HUES64 (cell line): ENCODE data around the gene PSME1. TPM values are rescaled to one million over a fixed set of nuclear protein-coding genes. Genes with fewer than 3 reads are reported as not detected.

Experiments used
- H3K27ac ChIP-seq: 2 replicates; pipeline ENCODE4 v1.7.0; 2013; ENCODE audit warnings: low read depth, low read length, inconsistent platforms
- H3K27me3 ChIP-seq: 2 replicates; pipeline ENCODE4 v1.6.1; 2013; ENCODE audit warnings: mild to moderate bottlenecking, low read length; ENCODE audit not compliant: insufficient read depth
- H3K36me3 ChIP-seq: 2 replicates; pipeline ENCODE4 v1.6.1; 2013; ENCODE audit warnings: mild to moderate bottlenecking, low read length; ENCODE audit not compliant: insufficient read depth
- H3K4me1 ChIP-seq: 2 replicates; pipeline ENCODE4 v1.6.1; 2013; ENCODE audit warnings: mild to moderate bottlenecking, low read length, moderate library complexity; ENCODE audit not compliant: insufficient read depth
- H3K4me3 ChIP-seq: 2 replicates; pipeline ENCODE4 v1.5.1; 2013; ENCODE audit warnings: mild to moderate bottlenecking, low read length, moderate library complexity
- H3K9ac ChIP-seq: 2 replicates; pipeline ENCODE4 v1.6.1; 2013; ENCODE audit warnings: mild to moderate bottlenecking, low read depth, low read length
- H3K9me3 ChIP-seq: 2 replicates; pipeline ENCODE4 v1.6.1; 2013; ENCODE audit warnings: low read depth, low read length; ENCODE audit not compliant: insufficient read depth
- WGBS: fragments of 150-250, 120-280 bp; methylation state at CpG from one replicate; pipeline ENCODE4 v1.1.7; 2013; ENCODE audit warnings: missing lambda C conversion rate; 5-methylcytosine and 5-hydroxymethylcytosine counted together
- polyA plus RNA-seq, 2 experiments: library from polyadenylated mRNA; stranded (reverse); fragments of 50-300 nt; gene quantifications; one replicate each; pipeline ENCODE4 v1.2.3, GENCODE V29; 2013

The PSME1 gene
- polyA plus RNA-seq (2013, experiment 1 of 2) = 55.7 TPM
- polyA plus RNA-seq (2013, experiment 2 of 2) = 71.7 TPM

GRCh38 chr14:24135834-24136683, at the start of gene PSME1:
PSME1 (plus strand) TSS chr14:24136194; CDS start chr14:24136263, 69 bp downstream.
- Histone ChIP-seq H3K9me3 (no peaks in the 10 kb centered on the region), H3K36me3 (peaks cover 28% of the 10 kb centered on the region), H3K27ac (no peak within 1 kb of the TSS), H3K4me1 (no peaks in the 10 kb centered on the region), H3K27me3 (0 out of 2 replicates have a peak, but pooled peaks cover 4% of the 10 kb centered on the region), H3K4me3 (peak within 1 kb of the TSS; percentile 90), H3K9ac (peak within 1 kb of the TSS; percentile 73)
- 1% methylated on average over 75 of the region's 75 CpGs for WGBS

DNA sequence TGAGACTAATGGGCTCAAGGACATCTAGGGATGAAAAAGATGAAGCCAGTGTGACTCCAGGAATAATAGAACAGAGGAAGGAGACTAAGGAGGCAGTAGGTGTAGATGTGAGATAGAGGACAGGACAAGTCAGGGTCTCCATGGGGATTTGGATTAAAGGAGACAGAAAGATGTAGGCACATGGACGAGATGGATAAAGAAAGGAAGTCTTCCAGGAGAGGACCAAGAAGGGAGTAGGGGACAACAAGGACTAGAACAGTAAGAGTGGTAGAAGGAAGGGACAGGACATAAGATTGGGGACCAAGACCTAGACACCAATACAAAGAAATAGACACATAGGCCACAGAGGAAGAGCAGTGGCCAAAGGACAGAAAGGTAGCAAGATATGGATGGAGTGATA, 49.0 kb upstream of the PSME1 start:
- no peaks in the 10 kb centered on the region for H3K36me3 ChIP-seq
- WGBS = 84% methylated on average over 1 of the region's 1 CpG
- H3K9me3 ChIP-seq = no peaks in the 10 kb centered on the region
- H3K4me3 ChIP-seq = no peak overlapping the region
- no peak overlapping the region for H3K27ac ChIP-seq
- no peak overlapping the region for H3K9ac ChIP-seq
- H3K27me3 ChIP-seq = peaks cover 24% of the 10 kb centered on the region
- 0 out of 2 replicates have a peak, but pooled peaks cover 1% of the 10 kb centered on the region for H3K4me1 ChIP-seq

DNA sequence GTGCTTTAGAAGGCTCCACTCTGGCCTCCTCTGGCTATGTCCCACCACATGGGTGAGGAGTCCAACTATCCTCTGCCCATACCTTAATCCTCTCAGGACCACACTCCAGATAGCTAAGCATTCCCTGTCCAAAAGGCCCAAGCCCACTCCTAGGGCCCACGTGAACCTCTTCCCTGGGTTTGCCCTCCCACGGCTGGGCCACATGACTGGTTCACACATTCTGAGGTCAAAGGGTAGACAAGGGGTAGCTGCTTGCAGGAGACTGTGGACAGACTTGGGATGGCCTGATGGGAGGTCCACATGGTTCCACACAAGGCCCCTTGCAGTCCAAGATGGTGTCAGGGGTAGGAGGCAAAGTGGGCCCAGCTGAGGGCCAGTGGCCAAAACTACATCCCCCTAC, 47.9 kb upstream of the PSME1 start:
- Histone ChIP-seq H3K4me3 (no peak overlapping the region), H3K9ac (no peak overlapping the region), H3K9me3 (no peaks in the 10 kb centered on the region), H3K4me1 (no peaks in the 10 kb centered on the region), H3K27me3 (peaks cover 18% of the 10 kb centered on the region), H3K36me3 (no peaks in the 10 kb centered on the region), H3K27ac (no peak overlapping the region)
- WGBS = 84% methylated on average over 2 of the region's 2 CpGs

DNA sequence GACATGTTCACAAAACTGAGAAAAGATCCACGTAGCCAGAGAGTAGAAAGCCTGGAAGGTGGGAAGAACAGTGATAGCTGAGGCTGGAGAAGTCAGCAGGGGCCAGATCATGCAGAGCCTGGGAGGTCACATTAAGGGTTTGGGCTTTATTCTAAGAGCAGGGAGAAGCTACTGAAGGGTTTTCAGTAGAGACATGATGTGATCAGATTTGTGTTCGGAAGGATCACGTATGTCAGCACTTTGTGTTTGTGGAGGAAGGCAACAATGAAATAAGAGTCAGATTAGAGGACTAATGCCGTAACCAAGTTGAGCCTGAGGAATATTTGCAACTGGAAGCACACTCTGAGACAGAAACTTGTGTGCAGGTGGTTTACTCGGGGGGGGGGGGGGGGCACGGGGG, 46.1 kb upstream of the PSME1 start:
- H3K27me3 ChIP-seq = peaks cover 6% of the 10 kb centered on the region
- peaks cover 5% of the 10 kb centered on the region for H3K4me1 ChIP-seq
- H3K27ac ChIP-seq = no peak overlapping the region
- no peaks in the 10 kb centered on the region for H3K36me3 ChIP-seq
- H3K9me3 ChIP-seq = no peaks in the 10 kb centered on the region
- no peak overlapping the region for H3K9ac ChIP-seq
- 90% methylated on average over 5 of the region's 6 CpGs for WGBS
- H3K4me3 ChIP-seq = no peak overlapping the region

DNA sequence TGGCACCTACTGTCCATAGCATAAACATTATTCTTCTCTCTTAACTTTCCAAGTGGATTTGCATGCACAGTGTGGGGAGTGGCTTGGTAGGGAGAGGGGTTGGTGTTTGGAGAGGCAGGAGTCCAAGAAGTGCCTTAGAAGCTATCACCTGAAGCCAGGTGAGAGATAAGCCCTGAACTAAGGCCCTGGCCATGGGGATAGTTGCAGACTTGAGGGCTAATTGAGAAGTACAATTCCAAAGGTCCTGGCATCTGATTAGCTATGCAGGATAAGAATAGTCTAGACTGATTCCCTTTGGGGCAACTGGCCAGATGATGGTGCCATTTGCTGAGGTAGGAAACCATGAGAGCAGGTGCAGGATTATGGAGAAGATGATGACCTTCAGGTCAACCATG, 43.9 kb upstream of the PSME1 start:
- H3K27me3 ChIP-seq = peaks cover 6% of the 10 kb centered on the region
- no peak overlapping the region for H3K9ac ChIP-seq
- H3K4me1 ChIP-seq = peaks cover 14% of the 10 kb centered on the region
- no peaks in the 10 kb centered on the region for H3K9me3 ChIP-seq
- no peak overlapping the region for H3K4me3 ChIP-seq
- no peaks in the 10 kb centered on the region for H3K36me3 ChIP-seq
- H3K27ac ChIP-seq = no peak overlapping the region

DNA sequence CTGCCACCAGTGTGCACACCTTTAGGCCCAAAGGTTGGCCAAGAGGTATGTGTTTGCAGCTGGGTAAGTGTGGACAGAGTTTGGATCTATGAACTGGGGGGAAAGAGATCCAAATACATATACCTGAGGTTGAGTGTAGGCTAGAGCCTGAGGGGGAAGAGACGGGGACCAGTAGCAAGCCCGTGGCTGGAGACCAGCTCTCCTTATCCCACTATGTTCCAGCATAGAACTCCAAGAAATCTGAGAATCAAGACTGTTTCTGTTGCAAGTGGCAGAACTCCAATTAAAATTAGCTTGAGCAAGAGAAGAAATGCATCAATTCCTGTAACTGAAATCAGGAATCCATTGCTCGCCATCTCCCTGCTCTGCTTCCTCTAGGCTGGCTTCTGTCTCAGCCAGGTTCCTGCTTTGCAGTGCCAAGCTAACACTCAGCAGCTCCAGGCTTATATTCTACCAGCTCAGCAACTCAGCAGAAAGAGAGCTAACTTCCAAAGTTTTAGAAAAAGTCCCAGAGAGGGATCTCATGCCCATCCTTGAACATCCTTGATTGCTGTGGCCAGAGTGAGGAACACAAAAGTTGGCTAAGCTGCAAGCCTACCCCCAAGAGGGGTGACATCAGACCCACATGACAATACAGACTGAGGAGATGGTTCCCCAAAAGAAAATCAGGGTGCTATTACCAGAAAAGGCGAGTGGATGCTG, 43.3 kb upstream of the PSME1 start:
- 95% methylated on average over 3 of the region's 4 CpGs for WGBS
- H3K27ac ChIP-seq = no peak overlapping the region
- H3K36me3 ChIP-seq = no peaks in the 10 kb centered on the region

DNA sequence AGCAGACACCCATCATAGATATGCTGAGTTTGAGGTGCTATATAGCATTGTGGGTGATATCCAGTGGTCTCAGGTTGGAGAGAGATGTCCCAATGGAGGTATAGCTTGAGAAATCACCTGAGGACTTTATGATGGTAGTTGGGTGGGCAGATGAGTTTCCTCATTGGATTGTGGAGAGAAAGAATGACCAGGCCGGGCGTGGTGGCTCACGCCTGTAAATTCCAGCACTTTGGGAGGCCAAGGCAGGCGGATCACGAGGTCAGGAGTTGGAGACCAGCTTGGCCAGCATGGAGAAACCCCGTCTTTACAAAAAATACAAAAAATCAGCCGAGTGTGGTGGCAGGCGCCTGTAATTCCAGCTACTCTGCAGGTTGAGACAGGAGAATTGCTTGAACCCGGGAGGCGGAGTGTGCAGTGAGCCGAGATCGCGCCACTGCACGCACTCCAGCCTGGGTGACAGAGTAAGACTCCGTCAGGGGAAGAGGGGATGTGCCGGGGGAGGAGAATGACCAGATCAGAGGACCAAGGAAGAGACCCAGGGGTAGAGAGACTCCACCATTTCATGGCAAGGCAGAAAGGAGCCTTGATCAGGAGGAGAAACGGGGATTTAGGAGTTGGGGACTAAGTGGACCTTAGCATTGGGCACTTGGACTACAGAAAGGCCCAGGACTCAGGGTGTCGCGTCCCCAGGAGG, 42.6 kb upstream of the PSME1 start:
- peaks cover 6% of the 10 kb centered on the region for H3K36me3 ChIP-seq
- 83% methylated on average over 19 of the region's 19 CpGs for WGBS
- peak overlapping the region; percentile 24 for H3K4me3 ChIP-seq
- peak overlapping the region; percentile 52 for H3K9ac ChIP-seq
- peak overlapping the region; percentile 77; the same call in 1 of the 2 replicates for H3K27ac ChIP-seq
- H3K9me3 ChIP-seq = no peaks in the 10 kb centered on the region
- peaks cover 6% of the 10 kb centered on the region for H3K27me3 ChIP-seq
- peaks cover 14% of the 10 kb centered on the region for H3K4me1 ChIP-seq

More for the DNA sequence above, 43.3 kb upstream of the PSME1 start:
- peaks cover 6% of the 10 kb centered on the region for H3K27me3 ChIP-seq
- H3K4me3 ChIP-seq = no peak overlapping the region
- no peaks in the 10 kb centered on the region for H3K9me3 ChIP-seq
- no peak overlapping the region for H3K9ac ChIP-seq
- H3K4me1 ChIP-seq = peaks cover 14% of the 10 kb centered on the region

DNA sequence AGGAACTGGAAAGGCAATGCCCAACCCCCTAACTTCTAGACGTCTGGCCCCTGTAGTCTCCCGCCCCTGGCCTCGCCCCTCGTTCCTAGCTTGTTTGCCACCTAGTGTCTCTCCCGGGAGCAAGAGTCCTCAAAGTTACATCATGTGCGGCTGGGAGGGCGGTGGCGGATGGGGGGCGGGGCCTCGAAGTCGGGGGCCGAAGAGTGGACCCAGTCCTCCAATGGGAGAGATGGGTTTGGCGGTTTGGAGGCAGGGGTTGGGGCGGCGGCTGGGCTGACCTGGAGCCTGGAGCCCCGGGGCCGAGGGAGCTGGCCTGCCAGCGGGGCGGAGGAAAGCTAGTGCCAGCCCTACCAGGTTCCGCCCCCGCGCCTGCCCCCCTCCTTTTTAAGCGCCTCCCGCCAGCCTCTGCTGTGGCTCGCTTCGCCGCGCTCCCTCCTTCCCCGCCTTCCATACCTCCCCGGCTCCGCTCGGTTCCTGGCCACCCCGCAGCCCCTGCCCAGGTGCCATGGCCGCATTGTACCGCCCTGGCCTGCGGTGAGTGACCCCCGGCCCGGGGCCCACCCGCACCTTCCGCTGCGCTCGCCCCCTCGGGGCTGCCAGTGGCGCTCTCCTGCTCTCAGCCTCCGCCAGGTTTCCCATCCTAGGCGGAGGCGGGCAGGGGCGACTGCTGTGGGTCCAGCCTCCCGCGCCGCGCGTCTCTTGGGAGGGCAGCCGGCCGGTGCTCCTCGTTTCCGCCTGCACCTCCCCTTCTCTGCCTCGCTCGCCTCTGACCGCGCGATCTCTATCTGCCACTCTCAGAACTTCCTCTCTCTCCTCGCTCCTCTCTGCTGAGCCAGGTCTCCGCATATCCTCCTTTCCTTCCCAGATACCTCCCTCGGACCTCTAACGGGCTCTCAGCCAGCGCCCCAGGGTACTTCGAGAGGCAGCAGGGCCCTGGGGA, 41.8 kb upstream of the PSME1 start, which contains the start of gene PCK2:
PCK2 (plus strand) TSS at position 411 of the 940 bp plus-strand sequence; CDS start at position 506, 95 bp downstream.
- H3K27ac ChIP-seq = peak within 1 kb of the TSS; percentile 84
- peak within 1 kb of the TSS; percentile 89 for H3K9ac ChIP-seq
- peaks cover 14% of the 10 kb centered on the region for H3K4me1 ChIP-seq
- peak within 1 kb of the TSS; percentile 80 for H3K4me3 ChIP-seq
- H3K9me3 ChIP-seq = no peaks in the 10 kb centered on the region
- WGBS = under 1% methylated on average over 68 of the region's 68 CpGs
- peaks cover 15% of the 10 kb centered on the region for H3K36me3 ChIP-seq
- peaks cover 6% of the 10 kb centered on the region for H3K27me3 ChIP-seq

DNA sequence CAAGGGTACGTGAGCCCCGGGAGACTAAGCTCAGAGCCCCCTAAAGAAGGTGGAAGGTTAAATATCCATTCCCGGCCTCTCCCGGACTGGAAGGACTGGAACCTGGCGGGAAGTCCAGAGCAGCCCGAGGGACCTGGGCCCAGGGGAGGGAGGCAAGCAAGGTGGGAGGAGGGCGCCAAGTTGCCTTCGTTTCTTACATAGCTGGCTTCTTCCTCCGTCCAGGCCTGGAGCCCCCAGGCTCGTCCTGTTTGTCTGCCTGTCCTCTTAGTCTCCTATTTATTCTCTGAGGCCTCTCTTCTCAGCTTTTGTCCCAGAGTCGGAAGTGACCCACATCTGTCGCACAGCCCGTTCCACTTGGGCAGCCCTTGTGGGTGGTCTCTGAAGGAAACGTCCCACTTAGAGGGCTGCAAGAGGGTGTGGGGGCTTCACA, 41.1 kb upstream of the PSME1 start:
- Histone ChIP-seq H3K9me3 (no peaks in the 10 kb centered on the region), H3K27ac (peak overlapping the region; percentile 84), H3K4me1 (peaks cover 14% of the 10 kb centered on the region), H3K4me3 (peak overlapping the region; percentile 80), H3K36me3 (peaks cover 22% of the 10 kb centered on the region), H3K27me3 (peaks cover 6% of the 10 kb centered on the region), H3K9ac (peak overlapping the region; percentile 89)
- 12% methylated on average over 14 of the region's 14 CpGs for WGBS
